Hypothalamus (tissue), 51 donors: Measurements from ENCODE around the gene AOPEP.
"Not testable (repeated sequence)": the region's sequence is repeated elsewhere in the genome, so short reads cannot be mapped to it uniquely, and the experiment has no call there.

ENCODE experiments used
- DNase-seq, 51 donors: peaks; one replicate each; lab custom pipeline; 2025; lab: John Stamatoyannopoulos, UW

The AOPEP gene

DNA sequence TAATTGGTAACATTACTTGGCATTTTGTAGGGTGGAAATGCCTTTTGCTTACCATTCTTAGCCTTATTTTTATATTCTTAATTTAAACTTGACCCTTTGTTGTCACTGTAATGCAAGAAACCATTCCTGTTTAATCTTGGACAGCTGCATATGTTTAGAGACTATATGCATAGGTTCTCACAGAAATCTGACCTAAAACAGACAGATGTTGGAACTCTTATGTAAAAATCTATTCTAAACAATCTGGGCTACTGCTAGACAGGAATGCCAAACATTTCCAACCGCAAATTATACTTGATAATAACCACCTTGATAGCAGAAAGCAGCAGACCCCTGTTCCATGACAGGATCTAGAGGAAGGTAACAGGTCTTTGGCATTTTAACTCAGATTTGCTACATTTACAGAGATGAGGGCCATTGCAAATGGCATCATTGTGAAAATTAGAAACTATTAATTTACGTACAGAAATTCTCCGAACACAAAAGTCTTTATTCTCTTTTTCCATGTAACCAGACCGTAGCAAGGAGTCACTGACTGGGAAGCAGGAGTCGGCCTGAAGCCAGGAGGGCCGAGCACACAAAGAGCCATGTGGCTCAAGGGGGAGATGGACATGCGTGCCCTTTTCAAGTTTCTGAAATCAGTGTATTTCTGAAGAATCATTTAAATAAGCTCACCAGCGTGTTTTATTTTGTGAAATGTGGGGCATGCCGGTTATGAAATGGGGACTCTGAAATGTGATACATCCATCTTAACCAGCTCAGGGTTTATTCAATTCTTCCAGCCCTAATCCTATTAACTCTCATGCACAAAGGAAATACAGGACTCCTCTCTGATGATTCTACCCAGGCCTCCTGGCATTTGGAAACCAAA, 139.3 kb downstream of the AOPEP start:
- peak in 22 of 51 donors; percentile 2 to 47 (median 15) for DNase-seq

DNA sequence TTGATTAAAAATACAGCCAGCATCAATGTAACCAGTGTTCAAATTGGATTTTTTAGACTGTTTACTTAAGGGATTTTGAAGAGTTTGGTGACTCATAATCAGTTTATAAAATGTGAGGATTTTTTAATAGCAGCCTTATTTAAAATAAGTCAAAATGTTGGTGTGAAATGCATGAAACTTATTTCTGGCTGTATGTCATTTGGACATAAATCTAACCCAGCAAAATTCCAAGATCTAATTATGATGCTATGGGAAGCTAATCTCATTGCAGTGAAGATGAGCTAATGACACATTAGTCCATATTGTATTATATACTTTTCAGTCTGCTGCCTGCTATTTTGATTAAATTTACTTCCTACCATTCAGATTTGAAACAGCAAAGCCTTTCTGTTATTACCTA, 140.3 kb downstream of the AOPEP start:
- DNase-seq: no peak

- DNase-seq: peak in 9 of 51 donors; percentile 2 to 38 (median 6)
These were observed 140.9 kb downstream of the AOPEP start for GRCh38 chr9:94867281-94867841.

GRCh38 chr9:94867842-94868312, 141.4 kb downstream of the AOPEP start:
- DNase-seq: no peak

DNA sequence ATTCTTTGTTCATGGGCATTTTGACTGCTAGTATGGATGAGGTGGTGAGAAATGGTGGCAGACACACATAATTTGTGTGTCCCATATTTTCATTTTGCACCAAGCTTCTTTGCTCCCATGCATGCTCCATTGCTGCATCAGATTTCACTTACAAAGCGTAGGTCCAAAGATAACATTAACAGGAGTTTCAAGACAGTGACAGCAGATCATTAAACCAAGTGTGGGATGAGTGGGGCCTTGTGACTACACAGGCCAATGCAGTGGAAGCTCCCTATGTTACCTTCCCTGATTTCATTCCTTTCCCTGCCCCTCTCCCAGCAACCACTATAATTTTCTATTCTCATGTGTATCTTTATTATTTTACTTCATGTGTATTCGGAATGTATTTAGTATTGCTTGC, 142.0 kb downstream of the AOPEP start:
- DNase-seq: no peak

DNA sequence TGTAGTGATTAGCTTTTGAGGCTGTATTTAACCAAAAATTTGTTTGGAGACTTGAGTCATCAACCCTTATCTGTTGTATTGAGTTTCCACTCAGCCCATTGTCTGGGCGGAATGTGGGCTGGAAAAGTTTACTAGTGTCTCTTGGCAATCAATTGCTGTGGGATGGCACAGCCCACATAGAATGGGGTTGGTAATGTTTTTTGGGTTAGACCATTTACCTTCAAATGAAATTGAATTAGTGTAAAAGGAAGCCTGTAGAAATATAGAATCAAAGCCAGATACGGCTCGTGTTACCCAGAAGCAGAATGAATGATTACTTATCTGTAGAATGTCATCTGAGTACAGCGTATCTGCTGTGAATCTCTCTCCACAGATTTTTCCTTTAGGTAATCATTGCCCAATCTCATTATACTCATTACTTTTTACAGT, 142.9 kb downstream of the AOPEP start:
- no peak for DNase-seq

GRCh38 chr9:94870465-94870792, 143.9 kb downstream of the AOPEP start:
- DNase-seq: no peak

GRCh38 chr9:94870793-94871558, 144.5 kb downstream of the AOPEP start:
- DNase-seq: no peak

GRCh38 chr9:94872083-94872833, 145.8 kb downstream of the AOPEP start:
- DNase-seq: no peak

- no peak for DNase-seq
These were observed 146.5 kb downstream of the AOPEP start for GRCh38 chr9:94872891-94873511.

- DNase-seq: no peak
These were observed 147.8 kb downstream of the AOPEP start for GRCh38 chr9:94874316-94874715.

DNA sequence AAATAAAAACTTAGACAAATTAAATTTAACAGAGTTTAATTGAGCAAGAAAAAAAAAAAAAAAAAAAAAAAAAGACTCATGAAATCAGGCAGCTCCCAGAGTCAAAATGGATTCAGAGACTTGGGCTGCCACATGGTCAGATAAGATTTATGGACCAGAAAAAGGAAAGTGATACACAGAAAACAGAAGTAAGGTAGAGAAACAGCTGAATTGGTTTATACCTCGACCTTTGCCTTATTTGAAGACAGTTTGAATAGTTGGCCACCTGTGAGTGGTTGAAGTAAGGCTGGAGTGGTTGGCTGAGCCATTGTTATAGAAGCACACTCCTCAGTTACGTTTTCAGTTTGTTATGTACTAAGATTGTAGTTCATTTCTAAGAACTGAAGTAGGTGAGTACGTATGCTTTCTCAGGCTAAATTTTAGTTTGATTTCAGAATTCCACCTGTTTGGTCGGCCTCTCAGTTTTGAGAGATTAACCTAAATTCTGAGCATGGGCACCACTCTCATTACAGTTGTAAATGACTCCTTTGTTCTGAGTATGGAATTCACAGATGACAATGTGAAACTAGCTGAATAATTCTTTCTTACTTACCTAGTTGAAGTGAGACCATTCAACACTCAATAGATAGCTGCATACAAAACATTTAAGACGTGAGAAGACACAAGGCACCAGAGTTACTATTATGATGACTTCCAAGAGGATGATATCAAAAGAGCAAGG, 149.0 kb downstream of the AOPEP start:
- DNase-seq: no peak

DNA sequence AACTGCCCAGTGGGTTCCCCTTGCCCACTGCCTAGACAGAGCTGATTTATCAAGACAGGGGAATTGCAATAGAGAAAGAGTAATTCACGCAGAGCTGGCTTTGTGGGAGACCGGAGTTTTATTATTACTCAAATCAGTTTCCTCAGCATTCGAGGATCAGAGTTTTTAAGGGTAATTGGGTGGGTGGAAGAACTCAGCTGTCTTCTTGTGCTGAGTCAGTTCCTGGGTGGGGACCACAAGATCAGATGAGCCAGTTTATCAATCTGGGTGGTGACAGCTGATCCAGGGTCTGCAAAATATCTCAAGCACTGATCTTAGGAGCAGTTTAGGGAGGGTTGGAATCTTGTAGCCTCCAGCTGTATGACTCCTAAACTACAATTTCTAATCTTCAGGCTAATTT, 152.3 kb downstream of the AOPEP start:
- DNase-seq: not testable (repeated sequence)

GRCh38 chr9:94879230-94879629, 152.7 kb downstream of the AOPEP start:
- no peak for DNase-seq

DNA sequence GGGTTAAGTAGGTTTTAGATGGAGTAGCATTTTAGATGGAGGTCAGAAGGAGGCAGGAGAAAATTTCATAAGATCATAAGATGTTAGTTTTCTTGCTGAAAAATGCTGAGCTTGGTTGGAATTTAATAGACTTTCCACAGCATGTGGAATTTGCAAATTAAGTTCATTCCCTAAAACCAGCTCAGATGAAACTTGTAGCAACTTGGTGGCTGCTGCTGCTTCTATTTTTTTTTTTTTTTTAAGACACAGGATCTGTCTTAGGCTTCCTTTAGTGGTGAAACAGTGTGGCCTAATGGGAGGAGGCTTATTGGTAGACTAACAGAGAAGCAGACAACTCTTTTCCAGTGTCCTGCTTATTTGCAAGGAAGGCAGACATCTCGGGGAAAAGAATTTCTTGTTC, 154.5 kb downstream of the AOPEP start:
- no peak for DNase-seq

GRCh38 chr9:94881454-94881853, 155.0 kb downstream of the AOPEP start:
- DNase-seq: no peak

DNA sequence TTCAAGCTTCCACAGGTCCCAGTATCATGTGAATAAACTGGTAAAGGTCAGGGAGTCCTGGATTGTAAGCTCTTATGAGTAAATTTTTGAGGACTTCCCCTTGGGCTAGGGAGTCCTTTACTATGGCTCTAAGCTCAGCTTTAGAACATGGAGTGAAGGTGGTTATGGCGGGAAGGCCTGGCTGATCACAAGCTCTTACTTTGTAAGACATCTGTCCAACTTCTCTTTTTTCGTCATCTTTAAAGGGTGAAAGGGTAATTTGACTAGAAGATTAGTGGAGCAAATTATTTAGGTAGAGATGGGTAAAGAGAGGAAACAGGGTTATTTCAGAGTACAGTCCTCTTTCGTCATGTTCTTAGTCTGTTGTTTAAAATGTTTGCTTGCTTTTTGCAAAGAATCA, 155.4 kb downstream of the AOPEP start:
- no peak for DNase-seq

- DNase-seq: no peak
These were observed 156.6 kb downstream of the AOPEP start for GRCh38 chr9:94882966-94883641.

GRCh38 chr9:94885854-94886447, 159.5 kb downstream of the AOPEP start:
- DNase-seq: no peak
